Measurements from ENCODE around the gene LRRC4C.
"Not testable (repeated sequence)": the region's sequence is repeated elsewhere in the genome, so short reads cannot be mapped to it uniquely, and the experiment has no call there.

The LRRC4C gene

DNA sequence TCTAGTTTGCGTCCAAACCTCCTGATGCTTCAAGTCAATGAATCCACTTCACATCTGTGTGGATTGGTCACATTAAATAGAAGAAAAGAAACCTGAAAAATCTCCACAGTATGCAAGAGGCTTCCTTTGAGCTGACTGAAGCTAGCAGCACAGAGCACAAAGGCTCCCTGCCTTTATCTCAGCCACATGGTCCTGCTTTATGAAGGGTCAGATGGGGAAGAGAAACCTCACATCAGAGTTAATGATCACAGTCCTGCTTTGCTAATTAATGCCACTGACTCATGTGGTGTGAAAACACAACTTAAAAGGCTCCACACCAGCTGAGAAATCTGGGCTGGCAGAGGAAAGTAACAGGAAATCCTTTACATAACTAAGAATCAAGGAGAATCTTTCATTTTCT is 1291.0 kb downstream of the LRRC4C start:
- DNase-seq (ENCODE audit: low spot score), result no peak

DNA sequence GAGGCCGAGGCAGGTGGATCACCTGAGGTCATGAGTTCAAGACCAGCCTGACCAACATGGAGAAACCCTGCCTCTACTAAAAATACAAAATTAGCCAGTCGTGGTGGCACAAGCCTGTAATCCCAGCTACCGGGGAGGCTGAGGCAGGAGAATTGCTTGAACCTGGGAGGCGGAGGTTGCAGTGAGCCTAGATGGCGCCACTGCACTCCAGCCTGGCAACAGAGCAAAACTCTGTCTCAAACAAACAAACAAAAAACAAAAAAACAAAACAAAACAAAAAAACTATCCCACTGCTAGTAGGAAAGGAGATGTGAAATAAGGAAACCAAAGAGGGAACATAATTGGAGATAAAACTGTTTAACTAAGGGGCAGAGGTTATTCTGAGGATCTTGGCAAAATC is 1291.6 kb downstream of the LRRC4C start:
- DNase-seq (ENCODE audit: low spot score), result not testable (repeated sequence)

DNA sequence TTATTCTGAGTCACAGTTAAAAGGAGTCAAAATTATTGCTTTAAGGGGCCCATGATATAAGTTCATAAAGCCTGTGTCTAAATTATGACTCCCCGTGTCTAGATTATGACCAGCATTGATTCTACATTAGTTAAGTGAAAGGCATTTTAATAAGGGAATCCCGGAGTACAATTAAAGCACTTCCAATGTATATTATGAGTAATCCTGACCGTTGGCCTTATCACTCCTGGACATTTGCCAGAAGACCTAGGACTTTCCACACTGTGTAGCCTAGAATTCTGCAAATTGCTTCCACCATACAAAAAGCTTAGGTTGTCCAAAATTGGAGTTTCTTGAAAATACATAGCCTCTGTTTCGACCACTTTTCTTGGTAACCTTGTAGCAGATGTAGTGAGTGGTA is 1292.6 kb downstream of the LRRC4C start:
- no peak for DNase-seq (ENCODE audit: low spot score)

DNA sequence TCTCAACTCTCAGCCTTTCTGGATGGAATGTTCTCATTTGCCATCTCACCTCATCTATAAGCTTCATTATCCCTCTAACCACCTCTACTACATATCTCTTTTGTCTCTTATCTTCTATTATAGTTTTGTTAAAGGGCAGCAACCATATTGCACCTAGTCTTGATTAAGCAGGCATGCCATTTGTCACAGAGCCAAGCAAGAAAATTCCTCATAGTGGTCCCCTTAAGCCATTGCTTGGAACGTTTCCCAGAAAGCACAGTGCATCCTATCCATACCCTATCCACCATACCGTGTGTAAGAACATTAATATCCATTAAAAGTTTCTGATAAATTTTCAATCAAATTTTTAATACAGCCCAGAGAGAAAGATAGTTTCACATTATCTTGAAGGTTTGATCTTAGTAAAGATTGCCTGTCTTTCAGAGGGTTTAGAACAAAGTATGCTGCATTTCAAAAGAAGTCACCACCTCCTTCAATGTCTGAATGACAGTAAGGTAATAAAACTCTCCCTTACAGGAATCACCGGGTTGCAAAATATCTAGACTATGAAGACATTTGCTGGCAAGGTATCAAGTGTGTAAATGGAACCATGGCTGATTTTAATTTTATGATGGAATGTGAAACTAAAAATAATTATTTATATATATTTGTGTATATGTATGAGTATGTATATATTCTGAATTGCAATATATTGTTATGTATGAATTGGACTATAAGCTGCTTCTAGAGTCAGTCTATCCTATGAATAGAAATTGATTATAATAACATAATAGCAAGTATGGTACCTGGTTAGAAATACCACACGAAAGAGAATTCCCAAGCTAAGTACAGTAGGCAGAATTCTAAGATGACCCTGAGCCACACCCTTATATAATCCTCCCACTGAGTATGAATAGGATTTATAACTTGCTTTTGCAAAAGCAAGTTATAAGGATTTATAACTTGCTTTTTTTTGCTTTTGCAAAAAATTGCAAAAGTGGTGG is 1296.3 kb downstream of the LRRC4C start:
- no peak for DNase-seq (ENCODE audit: low spot score)

DNA sequence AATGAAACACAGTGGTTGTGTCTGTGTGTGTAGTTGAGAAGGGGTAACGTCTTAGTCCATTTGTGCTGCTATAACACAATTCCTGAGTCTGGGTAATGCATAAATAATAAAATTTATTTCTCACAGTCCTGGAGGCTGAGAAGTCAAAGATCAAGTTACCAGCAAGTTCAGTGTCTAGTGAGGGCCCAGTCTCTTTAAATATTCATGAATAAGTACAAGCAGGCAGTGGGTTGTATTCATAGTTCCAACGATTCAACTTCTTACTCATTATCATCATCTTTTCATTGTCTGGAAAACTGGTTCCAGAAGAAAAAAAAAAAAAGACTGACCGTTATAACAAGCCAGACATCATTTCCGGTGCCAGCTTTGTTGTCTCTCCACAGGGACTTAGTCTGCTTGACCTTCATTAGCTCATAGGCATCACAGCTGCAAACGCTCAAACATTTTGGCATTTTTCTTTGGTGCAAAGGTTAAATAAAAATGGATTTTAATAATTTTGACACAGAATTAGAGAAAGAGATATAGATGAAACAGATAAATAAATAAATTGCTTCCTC is 1297.5 kb downstream of the LRRC4C start:
- no peak for DNase-seq (ENCODE audit: low spot score)

DNA sequence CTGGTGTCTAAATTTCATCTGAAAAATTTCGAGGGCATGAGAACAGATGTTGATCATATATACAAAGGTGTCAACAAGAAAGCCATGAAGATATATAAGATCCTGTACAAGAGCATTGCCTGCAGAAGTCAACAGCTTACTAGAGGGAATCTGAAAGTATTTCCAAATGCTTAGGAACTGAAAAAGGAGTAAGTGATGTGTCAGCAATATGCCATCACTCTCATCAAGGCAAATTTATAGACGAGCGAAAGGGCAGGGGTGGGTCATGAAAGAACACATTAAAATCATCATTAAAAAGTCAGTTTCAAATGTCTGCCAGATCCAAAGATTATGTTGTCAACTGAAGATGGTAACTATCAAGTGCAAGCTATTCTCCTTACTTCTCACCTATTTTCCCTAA is 1299.0 kb downstream of the LRRC4C start:
- DNase-seq (ENCODE audit: low spot score), result no peak

DNA sequence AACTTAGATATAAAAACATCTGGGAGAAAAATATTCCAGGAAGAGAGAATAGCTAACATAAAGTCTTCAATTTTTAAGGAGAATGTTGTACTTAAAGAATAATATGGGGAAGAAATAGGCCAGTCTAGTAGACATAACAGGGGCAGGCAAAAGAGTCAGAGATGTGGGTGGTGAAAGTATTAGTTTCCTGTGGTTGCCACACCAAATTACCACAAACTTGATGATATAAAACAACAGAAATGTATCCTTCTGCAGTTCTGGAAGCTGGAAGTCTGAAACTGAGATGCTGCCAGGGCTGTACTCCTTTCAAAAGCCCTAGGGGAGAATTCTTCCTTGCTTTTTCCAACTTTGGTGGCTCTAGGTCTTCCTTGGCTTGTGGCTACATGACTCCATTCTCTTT is 1309.7 kb downstream of the LRRC4C start:
- no peak for DNase-seq (ENCODE audit: low spot score)

DNA sequence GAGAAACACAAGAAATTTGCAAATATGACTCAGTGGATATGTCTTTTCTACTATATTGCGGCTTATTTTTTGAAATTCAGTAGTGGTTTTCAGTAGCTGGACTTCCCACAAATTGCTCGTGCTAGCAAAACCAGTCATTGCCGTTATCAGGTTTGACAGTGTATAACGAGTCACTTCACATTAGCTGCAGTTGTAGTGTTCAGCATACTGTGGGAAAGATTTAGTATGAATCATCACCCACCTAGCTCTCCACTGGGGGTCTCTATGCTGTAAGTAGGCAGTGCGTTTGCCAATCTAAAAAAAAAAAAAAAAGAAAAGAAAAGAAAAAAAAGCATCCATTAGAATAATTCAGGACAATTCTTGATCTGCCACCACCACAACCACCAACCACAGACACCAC is 1318.9 kb downstream of the LRRC4C start:
- DNase-seq (ENCODE audit: low spot score), result no peak

DNA sequence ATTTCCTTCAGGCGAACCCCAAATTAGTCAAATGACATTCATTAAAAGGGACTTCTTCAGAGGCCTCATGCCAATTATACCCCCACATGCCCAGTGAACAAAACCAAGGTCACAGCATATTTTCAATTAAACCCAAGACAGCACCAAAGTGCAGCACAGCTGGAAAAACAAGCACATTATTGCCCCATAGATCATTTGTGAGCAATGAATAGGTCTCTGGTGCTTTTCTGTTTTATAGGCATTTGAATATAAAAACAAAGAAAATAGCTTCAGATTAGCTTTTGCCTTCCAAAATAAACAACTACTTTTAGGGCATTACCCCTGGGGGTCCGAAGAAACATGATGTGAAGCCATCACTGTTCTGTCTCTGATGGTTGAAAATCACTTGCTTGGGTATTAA is 1319.9 kb downstream of the LRRC4C start:
- no peak for DNase-seq (ENCODE audit: low spot score)

DNA sequence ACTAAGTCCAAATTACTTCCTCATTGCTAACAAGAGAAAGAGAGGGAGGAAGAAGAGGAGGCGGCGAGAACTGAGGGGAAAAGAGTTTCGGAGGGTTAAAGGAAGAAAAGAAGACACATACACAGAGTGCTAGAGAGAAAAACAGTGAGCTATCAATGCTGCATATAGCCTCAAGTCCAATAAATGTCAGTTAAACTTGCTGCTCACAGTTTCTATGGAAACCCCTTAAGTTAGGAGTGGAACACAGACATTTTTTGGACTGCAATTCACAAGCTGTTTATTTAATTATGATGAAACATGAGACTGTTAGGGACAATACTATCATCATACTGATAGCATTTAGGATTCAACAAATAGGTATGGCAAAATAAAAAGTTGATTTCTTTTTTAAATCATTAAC is 1320.4 kb downstream of the LRRC4C start:
- DNase-seq (ENCODE audit: low spot score), result no peak

DNA sequence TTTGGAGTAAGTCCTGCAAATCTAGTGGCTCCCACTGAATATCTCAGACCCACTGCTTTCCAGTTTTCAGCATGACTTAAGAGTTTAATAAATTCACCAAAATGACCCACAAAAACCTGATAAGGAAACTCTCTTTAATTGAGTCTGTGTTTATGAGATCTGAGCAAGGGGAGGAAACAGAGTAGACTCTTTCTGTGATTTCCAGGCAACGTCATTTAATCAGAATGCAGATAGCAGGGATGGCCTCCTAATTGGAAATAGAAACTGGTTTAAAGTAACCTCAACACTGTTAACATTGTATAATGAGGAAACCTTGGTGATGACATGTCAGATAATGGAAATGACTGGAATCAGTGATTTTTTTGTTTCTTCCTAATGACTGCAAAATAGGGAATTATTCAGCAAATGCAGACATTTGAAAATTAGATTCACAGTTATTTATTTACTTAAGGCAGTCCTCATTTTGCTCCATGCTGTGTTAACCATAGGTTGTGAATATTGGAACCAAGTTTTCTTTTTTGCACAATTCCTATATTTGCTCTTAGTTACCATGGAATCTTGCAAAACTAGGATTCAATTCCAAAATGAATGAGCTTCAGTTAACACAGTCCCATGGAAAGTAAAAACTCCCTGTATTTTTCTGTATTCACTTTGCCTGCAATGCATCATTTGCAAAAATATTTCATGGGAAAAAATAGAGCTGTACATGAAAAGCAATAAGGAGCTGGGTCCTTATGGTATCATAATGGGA is 1324.5 kb downstream of the LRRC4C start:
- DNase-seq (ENCODE audit: low spot score), result no peak

DNA sequence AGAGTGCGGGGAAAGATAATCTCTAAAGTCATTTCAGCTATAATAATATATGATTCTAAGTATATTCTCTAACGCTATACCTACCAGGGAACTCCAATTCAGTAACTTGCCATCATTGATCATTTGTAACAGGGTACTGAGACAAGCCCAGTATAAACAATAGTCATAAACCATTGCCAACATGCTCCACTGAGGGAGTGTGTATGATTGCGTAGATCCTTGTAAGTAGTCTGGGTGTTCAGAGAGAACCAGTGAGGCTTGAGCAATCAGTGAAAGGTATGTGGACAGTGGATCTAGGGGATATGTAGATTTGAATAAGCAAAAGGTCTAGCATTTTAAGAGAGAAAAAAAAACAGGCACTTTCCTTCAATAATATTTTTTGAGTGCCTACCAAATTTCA is 1326.0 kb downstream of the LRRC4C start:
- DNase-seq (ENCODE audit: low spot score), result no peak

DNA sequence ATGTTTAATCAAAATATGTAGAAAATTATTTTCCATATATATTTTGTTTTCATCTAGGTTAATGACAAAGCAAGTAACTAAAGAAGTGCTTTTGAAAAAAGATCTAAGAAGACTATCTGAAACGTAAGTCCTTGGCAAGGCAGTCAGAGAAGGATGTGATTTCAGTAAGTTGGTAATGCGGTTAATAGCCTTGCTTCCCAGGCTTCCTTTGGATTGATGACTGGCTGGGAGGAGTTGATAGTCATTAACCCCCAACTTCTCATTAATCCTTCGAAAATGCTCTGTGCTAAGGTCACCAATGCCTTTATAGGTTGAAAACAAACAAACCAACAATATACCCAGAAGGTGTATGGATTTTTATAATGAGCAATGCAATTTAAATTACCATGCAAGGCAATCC is 1326.5 kb downstream of the LRRC4C start:
- no peak for DNase-seq (ENCODE audit: low spot score)

DNA sequence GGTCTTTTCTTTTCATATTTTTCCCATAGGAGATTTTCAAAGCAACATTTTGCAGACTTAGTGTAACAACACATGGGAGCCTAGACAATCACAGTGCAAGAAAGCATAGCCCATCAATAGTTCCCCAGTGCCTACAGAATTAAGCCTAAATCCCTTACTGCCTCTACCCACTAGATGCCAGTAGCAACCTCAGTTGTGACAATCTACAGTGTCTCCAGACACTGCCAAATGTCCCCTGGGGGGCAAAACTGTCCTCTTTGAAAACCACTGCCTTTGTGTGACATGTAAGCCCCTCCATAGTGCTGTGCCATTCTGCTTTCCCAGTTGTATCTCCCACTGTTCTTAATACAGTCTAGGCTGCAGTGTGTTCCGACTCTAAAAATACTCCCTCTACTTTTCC is 1329.0 kb downstream of the LRRC4C start:
- DNase-seq (ENCODE audit: low spot score), result no peak

DNA sequence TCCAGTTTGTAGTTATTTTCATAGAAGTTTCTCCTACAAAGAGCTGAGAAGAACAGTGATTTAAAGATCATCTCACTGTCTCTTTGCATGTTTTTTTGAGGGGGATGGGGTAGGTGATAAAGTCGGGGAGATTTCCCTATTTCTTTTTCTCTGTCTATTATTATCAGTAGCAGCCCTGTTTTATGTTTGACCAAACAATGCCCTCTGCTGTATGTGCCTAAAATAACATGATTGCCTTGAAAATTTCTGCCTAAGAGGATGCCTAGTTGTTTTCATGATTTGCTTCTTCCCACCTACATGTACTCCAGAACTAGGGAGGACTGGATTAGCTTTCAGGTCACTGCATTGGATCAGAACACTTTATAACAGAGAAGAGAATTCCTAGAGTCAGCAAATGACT is 1330.2 kb downstream of the LRRC4C start:
- DNase-seq (ENCODE audit: low spot score), result no peak

DNA sequence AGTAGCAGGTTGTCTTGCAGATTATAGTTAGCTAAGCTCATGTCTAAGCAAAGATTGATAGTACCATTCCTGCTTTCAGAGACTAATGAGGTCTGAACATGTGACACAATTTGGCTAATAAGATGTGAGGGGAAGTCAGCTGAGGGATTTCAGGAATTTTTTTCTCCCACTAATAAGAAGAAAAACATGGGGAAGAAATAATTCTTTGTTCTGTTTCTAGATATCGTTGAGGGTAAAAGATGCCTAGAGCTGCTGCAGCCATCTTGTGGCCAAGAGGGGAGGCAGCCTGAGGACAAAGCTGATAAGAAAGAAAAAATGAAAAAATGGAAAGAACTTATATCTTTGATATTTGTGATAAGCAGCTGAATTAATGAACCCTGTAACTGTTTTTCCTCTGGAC is 1334.4 kb downstream of the LRRC4C start:
- no peak for DNase-seq (ENCODE audit: low spot score)

DNA sequence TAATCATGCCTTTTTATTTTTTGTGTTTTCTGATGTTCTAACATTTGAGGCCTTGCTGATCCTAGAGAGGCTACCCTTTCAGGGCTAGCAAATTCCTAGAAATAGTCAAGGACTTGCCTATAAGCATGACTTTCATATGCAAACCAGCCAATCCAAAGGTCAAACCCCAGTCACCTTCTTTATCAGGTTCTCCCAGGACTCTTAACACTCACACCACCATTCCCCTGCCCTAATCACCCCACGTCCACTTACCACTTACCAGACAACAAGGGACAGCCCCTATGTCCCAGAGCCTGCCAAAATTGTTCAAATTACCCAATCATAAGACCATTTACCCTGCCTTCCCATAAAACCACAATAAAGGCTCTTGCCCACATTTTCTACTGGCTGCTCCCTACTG is 1339.8 kb downstream of the LRRC4C start:
- DNase-seq (ENCODE audit: low spot score), result no peak

DNA sequence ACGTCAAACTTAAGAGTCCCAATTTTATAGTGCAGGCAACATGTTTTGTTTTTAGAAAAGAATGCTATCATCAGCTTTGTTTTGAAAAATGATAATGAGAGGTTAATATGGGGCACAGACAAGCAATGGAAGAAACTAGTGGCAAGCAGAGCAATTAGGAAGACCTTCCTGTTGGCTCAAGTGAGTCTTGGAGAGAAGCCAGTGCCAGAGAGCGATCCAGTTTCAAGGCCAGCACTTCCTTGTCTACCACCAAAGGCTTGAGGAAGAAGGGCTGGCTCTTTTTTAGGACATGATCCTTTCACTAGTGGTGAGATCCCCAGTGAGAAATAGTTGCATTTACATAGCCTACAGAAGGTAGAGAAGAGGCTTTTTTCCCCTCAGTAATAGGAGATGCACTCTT is 1340.7 kb downstream of the LRRC4C start:
- DNase-seq (ENCODE audit: low spot score), result no peak

DNA sequence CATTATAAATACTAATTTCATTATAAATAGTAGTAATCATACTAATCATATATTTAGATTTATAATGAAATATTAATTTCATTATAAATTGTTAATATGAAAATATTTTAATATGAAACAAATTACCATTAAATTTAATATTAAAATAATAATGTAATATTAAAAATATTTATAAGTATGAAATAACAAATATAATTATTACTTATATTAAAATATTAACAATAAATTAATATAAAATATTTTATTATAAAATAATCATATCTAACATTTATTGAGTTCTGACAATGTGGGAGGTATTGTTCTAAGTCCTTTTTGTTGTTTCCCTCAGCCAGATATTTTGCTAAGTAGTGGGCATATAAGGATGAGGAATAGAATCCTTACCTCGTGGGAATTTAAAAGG is 1341.4 kb downstream of the LRRC4C start:
- no peak for DNase-seq (ENCODE audit: low spot score)

DNA sequence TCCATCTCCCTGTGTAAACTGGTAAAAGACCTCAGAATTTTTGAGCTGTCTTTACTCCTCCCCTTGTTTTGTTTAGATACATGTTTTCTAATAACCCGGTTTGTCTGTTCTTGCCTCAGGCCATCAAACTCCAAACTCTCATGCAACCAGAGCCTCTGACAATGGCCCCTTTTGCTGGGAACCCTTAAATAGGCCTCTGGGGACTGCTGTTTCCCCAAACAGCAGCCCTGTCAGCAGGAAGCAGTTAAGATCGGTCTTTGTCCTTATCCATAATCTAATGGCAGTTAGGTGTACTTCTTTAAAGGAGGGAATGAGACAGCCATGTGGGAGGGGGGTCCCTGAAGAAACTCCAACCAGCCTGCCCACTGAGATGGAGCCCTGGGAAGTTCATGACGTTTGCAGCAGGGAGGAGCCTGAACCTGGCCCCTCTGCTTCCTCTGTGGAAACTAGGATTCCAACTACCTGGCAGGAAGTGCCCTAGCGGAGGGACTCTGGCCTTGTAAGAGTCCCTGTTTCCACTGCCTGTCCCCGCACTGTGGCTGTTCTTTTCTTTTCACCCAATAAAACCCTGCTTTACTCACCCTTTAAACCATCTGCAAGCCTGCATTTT is 1354.4 kb downstream of the LRRC4C start:
- no peak for DNase-seq (ENCODE audit: low spot score)

DNA sequence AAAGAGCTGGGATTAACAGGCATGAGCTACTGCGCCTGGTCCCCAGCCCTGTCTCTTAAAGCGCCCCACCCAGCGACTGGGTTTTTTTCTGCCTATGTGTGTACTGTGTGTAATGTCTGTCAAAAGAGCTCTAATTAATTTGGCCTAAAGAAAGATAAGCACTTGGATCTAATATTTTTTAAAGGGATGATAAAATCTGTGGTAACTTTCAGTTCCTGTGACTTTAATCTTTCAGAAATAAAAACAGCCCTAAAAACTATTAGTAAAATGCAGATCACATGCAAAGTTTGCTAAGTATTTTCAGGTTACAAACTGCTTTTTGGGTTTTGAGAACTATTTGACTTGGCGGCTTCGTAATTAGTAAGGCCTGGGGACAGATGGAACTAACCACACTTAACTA is 1358.7 kb downstream of the LRRC4C start:
- no peak for DNase-seq (ENCODE audit: low spot score)

DNA sequence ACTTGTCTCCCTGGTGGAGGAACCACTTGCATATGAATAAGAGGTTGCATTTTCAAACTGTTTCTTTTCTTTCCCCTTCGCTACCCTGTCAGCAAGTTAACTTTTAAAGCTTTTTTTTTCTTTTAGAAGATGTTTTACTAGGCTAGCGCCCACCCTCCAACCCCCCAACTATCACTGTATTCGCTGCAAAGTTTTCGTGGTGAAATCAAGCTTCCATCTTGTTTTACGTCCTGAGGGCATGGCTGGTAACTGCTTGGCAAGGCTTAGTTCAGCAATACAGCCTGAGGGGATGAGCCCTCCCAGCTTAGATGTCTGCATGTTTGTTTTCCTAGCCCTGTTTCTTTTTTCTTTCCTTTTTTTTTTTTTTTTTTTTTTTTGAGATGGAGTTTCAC is 1359.3 kb downstream of the LRRC4C start:
- DNase-seq (ENCODE audit: low spot score), result no peak
